Thoracic aorta (tissue), 2 donors: ENCODE data around the gene TSC1. TPM values are rescaled to one million over a fixed set of nuclear protein-coding genes. Genes with fewer than 3 reads are reported as not detected.

Source experiments
- ATAC-seq: fragments of 150-250 bp; one replicate; pipeline ENCODE4 v1.8.0; 2017; ENCODE audit warnings: low read depth; ENCODE audit not compliant: insufficient number of reproducible peaks, low FRiP score
- DNase-seq: peaks from one replicate; pipeline ENCODE4 v3.0.0-alpha.2; 2020; ENCODE audit warnings: low spot score
- H3K27ac ChIP-seq, 2 donors: fragments of 200-600 bp; sonication (generic); 1 replicate in 1 of 2; 2 replicates in 1 of 2; pipeline ENCODE4 v1.5.1; 2016; ENCODE audit warnings: mild to moderate bottlenecking in 2 of 2, moderate library complexity in 2 of 2
- H3K27me3 ChIP-seq: fragments of 200-600 bp; sonication (generic); replicated peaks from 2 replicates; pipeline ENCODE4 v1.6.0; 2016; ENCODE audit warnings: mild to moderate bottlenecking; ENCODE audit not compliant: insufficient read depth
- H3K36me3 ChIP-seq: fragments of 200-600 bp; sonication (generic); one replicate; pipeline ENCODE4 v1.5.1; 2016
- H3K4me1 ChIP-seq, 2 donors: fragments of 200-600 bp; sonication (generic); 1 replicate in 1 of 2; 2 replicates in 1 of 2; pipeline versions ENCODE4 v1.5.1 to v1.6.0; 2016; ENCODE audit warnings: low read depth in 2 of 2, mild to moderate bottlenecking in 1 of 2; ENCODE audit not compliant: control insufficient read depth in 1 of 2
- H3K4me3 ChIP-seq: fragments of 200-600 bp; sonication (generic); 2 replicates; pipeline ENCODE4 v1.5.1; 2016; ENCODE audit warnings: mild to moderate bottlenecking
- H3K9me3 ChIP-seq: fragments of 200-600 bp; sonication (generic); 2 replicates; pipeline ENCODE4 v1.5.1; 2016
- total RNA-seq, 2 donors: library from RNA; depleted of rRNA; stranded (reverse); fragments of >200 nt; gene quantifications; one replicate each; pipeline versions ENCODE4 v1.1.0 to v1.2.3, GENCODE V29; 2016
- TF ChIP-seq, protein P1 (sequence below): fragments of 200-600 bp; sonication (generic); IDR thresholded peaks from one replicate; pipeline ENCODE4 v1.5.1; 2019; ENCODE audit warnings: antibody characterized with exemption

Gene TSC1
- total RNA-seq, 2 donors from 2014 or later, result 36.1 to 65.4 TPM

DNA sequence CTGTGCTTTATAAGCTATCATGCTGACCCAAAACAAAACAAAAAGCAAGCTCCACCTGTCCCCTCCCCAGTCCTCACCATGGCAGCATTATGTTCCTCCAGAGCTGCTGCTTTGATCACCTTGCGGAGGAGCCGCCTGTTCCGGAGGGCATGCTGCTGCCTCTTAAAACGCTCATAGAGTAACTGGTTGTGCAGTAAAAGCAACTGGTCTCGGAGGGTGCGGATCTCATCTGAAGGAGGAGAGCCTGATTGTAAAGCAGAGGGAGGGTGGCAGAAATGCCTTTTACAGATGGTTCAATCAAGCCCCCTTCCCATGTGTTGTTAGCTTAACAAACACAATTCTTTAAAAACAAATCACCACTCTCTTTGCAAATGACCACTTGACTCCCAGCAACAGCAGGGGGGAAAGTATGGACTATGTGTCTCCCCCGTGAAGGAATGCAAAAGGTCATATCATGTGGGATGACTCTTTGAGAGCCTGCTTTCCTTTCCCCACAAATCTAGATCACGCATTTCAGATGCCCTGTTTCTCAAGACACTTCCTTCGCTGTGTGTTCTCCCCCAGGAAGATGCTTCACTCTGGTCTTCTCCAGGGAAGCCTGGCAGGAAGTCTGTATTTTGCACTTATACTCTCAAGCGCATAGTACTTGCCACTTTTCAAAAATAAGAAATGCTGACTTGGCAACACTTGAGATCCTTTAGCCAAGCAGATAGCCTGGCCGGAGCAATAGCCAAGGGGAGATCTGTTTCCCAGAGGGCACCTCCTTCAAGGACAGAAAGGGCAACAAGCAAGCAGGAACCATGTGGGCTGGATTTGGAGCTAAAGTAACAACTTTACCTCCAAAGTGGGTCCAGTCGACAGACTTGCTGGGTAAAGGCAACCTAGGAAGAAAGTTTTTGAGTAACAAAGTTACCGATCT, 40.6 kb downstream of the TSC1 start:
- no peak overlapping the region for H3K27ac ChIP-seq
- DNase-seq (no peak), ATAC-seq (no peak)
- H3K4me1 ChIP-seq, result no peaks in the 10 kb centered on the region
- no peaks in the 10 kb centered on the region for H3K9me3 ChIP-seq
- TF ChIP-seq, protein P1, sequence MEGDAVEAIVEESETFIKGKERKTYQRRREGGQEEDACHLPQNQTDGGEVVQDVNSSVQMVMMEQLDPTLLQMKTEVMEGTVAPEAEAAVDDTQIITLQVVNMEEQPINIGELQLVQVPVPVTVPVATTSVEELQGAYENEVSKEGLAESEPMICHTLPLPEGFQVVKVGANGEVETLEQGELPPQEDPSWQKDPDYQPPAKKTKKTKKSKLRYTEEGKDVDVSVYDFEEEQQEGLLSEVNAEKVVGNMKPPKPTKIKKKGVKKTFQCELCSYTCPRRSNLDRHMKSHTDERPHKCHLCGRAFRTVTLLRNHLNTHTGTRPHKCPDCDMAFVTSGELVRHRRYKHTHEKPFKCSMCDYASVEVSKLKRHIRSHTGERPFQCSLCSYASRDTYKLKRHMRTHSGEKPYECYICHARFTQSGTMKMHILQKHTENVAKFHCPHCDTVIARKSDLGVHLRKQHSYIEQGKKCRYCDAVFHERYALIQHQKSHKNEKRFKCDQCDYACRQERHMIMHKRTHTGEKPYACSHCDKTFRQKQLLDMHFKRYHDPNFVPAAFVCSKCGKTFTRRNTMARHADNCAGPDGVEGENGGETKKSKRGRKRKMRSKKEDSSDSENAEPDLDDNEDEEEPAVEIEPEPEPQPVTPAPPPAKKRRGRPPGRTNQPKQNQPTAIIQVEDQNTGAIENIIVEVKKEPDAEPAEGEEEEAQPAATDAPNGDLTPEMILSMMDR, result no peak
- H3K36me3 ChIP-seq, result peaks cover 44% of the 10 kb centered on the region
- no peak overlapping the region for H3K4me3 ChIP-seq
- no peaks in the 10 kb centered on the region for H3K27me3 ChIP-seq

DNA sequence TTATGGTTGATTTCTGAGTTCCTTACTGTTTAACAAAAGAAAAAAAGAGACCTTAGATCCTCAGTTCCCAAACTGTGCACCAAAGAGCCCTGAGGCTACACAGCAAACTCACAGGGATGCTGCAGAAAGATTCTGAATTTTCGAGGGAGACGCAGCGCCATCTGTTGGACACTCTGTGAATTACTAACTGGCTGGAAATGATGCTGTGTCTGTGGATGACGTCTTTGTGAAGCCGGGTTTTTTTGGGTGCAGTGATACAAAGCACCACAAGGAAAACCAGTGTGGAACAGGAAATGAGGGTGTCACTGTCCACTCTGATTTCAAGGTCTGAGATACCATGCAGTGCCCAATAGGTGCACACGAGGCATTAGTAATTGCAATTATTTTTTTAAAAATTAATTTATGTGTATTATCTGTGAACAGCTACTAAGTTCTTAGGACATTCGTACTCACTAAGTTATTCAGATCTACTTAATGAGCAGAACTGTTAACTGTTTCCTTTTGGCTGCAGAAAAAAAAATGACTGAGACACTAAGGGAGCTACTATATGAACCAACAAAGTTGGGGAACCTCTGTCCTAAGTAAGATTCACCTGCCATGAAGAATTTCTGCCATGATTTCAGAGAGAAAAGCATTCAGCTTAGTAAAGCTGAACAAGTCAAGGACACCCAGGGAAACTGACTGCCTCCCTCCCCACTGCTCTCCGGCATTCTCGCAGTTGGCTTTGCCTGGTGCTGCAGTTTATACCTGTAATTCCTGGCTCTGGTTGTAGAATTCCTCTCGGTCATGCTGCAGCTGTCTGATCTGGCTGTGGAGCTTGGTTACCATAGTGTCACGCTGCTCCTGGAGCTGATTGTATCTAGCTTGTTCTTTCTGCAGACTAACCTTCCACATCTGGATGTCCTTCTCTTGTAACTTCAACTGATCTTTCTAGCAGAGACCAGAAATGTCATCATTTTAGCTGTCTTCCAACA, 42.3 kb downstream of the TSC1 start:
- Histone ChIP-seq H3K4me3 (no peak overlapping the region), H3K4me1 (no peaks in the 10 kb centered on the region), H3K9me3 (no peaks in the 10 kb centered on the region), H3K27me3 (no peaks in the 10 kb centered on the region), H3K27ac (no peak overlapping the region), H3K36me3 (peaks cover 54% of the 10 kb centered on the region)
- DNase-seq (peak; percentile 34), ATAC-seq (peak; percentile 88)
- TF ChIP-seq, protein P1, result peak; percentile 94

DNA sequence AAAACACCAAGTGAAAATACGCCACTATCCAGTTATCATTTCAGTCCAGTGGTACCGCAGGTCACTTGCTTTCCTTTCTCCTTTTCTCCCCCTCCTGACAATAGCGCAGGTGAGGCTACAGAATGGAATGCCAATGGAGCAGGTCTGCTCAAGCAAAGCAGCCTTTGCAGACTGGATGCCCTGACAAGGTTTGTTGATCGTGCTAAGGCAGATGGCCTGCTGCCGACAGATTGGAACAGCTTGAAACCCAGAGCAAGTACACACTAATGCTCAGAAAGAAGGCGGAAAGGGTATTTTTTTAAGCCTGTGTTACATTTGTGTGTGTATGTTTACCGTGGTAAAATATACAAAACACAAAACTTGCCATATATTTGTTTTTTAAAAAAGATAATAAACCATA, 46.4 kb downstream of the TSC1 start:
- Histone ChIP-seq H3K36me3 (peaks cover 53% of the 10 kb centered on the region), H3K27me3 (no peaks in the 10 kb centered on the region), H3K9me3 (no peaks in the 10 kb centered on the region), H3K4me3 (no peak overlapping the region), H3K27ac (no peak overlapping the region), H3K4me1 (no peaks in the 10 kb centered on the region)
- ATAC-seq (no peak), DNase-seq (no peak)
- TF ChIP-seq, protein P1, result no peak

DNA sequence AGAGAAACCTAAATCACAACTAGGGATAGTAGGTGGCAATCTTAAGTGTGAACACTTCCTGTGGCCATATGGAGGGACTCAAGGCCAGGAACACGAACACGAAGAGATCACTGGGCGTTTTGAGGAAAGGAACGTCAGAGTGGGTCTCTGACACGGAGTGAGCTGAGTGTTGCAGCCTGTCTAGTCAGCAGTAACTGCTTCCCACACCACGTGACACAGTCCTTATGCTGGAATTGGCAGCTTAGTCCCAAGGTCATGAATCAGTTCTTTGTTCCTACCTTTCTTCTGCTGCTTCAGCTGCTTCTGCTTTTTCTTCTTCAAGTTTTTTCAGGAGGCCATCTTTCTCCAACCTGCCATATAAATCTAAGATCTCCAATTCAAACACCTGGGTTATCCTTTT, 47.5 kb downstream of the TSC1 start:
- TF ChIP-seq, protein P1, result no peak
- peaks cover 53% of the 10 kb centered on the region for H3K36me3 ChIP-seq

DNA sequence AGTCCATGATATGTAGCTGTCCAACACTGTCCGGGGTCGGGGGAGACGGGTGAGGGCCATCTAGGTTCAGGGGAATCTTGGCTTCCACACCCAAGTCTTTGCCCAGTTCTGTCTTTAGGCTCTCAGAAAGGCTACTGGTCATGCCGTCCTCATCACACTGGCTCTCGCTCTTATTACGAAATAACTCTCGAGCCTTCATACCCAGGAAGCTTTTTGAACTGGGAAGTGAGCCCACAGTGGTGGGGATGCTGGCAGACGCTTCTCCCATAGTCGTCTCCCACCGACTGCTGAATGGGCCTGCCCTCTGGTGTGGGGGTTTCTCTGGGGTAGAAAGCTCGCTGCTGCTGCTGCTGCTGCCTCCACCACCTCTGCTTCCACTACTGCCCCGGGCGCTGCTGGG, 48.2 kb downstream of the TSC1 start:
- Histone ChIP-seq H3K36me3 (peaks cover 53% of the 10 kb centered on the region), H3K27me3 (no peaks in the 10 kb centered on the region), H3K4me3 (no peak overlapping the region), H3K27ac (no peak overlapping the region), H3K9me3 (no peaks in the 10 kb centered on the region), H3K4me1 (no peaks in the 10 kb centered on the region)
- DNase-seq, result no peak
- no peak for ATAC-seq
- TF ChIP-seq, protein P1, result no peak

More for the DNA sequence above, 47.5 kb downstream of the TSC1 start:
- no peaks in the 10 kb centered on the region for H3K4me1 ChIP-seq
- ATAC-seq, result no peak
- no peak overlapping the region for H3K4me3 ChIP-seq
- no peaks in the 10 kb centered on the region for H3K9me3 ChIP-seq
- no peak overlapping the region for H3K27ac ChIP-seq
- DNase-seq, result no peak
- H3K27me3 ChIP-seq, result no peaks in the 10 kb centered on the region
